AG09309 (cell line): Measurements from ENCODE around the gene DNAI1.

ENCODE experiments used
- DNase-seq: peaks from one replicate; pipeline ENCODE4 v3.0.0-alpha.2; 2010; ENCODE audit warnings: low read depth
- H3K4me3 ChIP-seq: 2 replicates; pipeline ENCODE4 v1.5.1; 2011; ENCODE audit warnings: mild to moderate bottlenecking, low read depth, low read length, moderate library complexity; ENCODE audit not compliant: control insufficient read depth
- CTCF ChIP-seq: IDR thresholded peaks from 2 replicates; pipeline ENCODE4 v1.5.1; 2011; ENCODE audit warnings: mild to moderate bottlenecking, low read depth, low read length, inconsistent platforms; ENCODE audit not compliant: insufficient read depth, control insufficient read depth; ENCODE audit errors: missing control alignments

Gene DNAI1

GRCh38 chr9:34559624-34560455 lies 101.2 kb downstream of the DNAI1 start:
- H3K4me3 ChIP-seq = no peak overlapping the region
- DNase-seq = peak; percentile 13
- no peak for TF ChIP-seq CTCF

- no peak for DNase-seq
These were observed 102.1 kb downstream of the DNAI1 start for GRCh38 chr9:34560599-34561214.

GRCh38 chr9:34562135-34562745 lies 103.6 kb downstream of the DNAI1 start:
- H3K4me3 ChIP-seq = no peak overlapping the region
- peak; percentile 39 for TF ChIP-seq CTCF
- no peak for DNase-seq

More at GRCh38 chr9:34560599-34561214, 102.1 kb downstream of the DNAI1 start:
- TF ChIP-seq CTCF = no peak
- no peak overlapping the region for H3K4me3 ChIP-seq

- H3K4me3 ChIP-seq = no peak overlapping the region
- DNase-seq = no peak
- TF ChIP-seq CTCF = no peak
These were observed 104.7 kb downstream of the DNAI1 start for GRCh38 chr9:34563262-34563661.

GRCh38 chr9:34564617-34565016 lies 106.0 kb downstream of the DNAI1 start:
- no peak for TF ChIP-seq CTCF
- H3K4me3 ChIP-seq = no peak overlapping the region
- no peak for DNase-seq

GRCh38 chr9:34565856-34566255 lies 107.3 kb downstream of the DNAI1 start:
- H3K4me3 ChIP-seq = no peak overlapping the region
- DNase-seq = no peak
- TF ChIP-seq CTCF = no peak
